ENCODE results near the gene MDM2.
"Not testable (repeated sequence)": the region's sequence is repeated elsewhere in the genome, so short reads cannot be mapped to it uniquely, and the experiment has no call there.

MDM2 gene

GRCh38 chr12:68853396-68854077 is 45.6 kb downstream of the MDM2 start:
- no peaks in the 10 kb centered on the region for H3K27me3 Mint-ChIP-seq (ENCODE audit: low read depth)
- no peak for DNase-seq (ENCODE audit: low spot score)
- H3K4me3 Mint-ChIP-seq, result no peak overlapping the region
- no peak overlapping the region for H3K27ac Mint-ChIP-seq
- H3K36me3 Mint-ChIP-seq (ENCODE audit: low read depth), result peaks cover 15% of the 10 kb centered on the region
- peaks cover 3% of the 10 kb centered on the region for H3K4me1 Mint-ChIP-seq (ENCODE audit: low read depth)
- no peaks in the 10 kb centered on the region for H3K9me3 Mint-ChIP-seq

- H3K27ac Mint-ChIP-seq, result no peak overlapping the region
- no peak overlapping the region for H3K4me3 Mint-ChIP-seq
- no peaks in the 10 kb centered on the region for H3K9me3 Mint-ChIP-seq
- H3K36me3 Mint-ChIP-seq (ENCODE audit: low read depth), result peaks cover 15% of the 10 kb centered on the region
- no peak for DNase-seq (ENCODE audit: low spot score)
- no peaks in the 10 kb centered on the region for H3K27me3 Mint-ChIP-seq (ENCODE audit: low read depth)
- peaks cover 3% of the 10 kb centered on the region for H3K4me1 Mint-ChIP-seq (ENCODE audit: low read depth)
Observed at GRCh38 chr12:68854078-68854468, 46.1 kb downstream of the MDM2 start.

DNA sequence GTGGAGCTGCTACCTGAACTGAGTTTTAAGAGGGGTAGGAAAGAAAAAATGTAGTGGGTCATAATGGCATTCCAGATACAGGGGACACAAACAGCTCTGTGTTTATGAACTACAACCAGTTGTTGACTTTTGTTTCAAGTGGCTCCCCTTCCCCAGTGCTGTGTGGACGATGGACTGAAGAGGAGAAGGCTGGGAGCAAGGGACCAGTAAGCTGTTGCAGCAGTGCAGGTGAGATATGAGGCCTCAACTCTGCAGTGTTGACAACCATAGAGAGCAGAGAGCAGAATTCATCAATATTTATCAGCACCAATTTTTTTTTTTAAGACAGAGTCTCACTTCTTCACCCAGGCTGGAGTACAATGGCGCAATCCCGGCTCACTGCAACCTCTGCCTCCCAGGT is 46.6 kb downstream of the MDM2 start:
- no peak overlapping the region for H3K4me3 Mint-ChIP-seq
- H3K36me3 Mint-ChIP-seq (ENCODE audit: low read depth), result peaks cover 15% of the 10 kb centered on the region
- DNase-seq (ENCODE audit: low spot score), result no peak
- H3K4me1 Mint-ChIP-seq (ENCODE audit: low read depth), result peaks cover 3% of the 10 kb centered on the region
- H3K27ac Mint-ChIP-seq, result no peak overlapping the region
- no peaks in the 10 kb centered on the region for H3K9me3 Mint-ChIP-seq
- no peaks in the 10 kb centered on the region for H3K27me3 Mint-ChIP-seq (ENCODE audit: low read depth)

- no peaks in the 10 kb centered on the region for H3K27me3 Mint-ChIP-seq (ENCODE audit: low read depth)
- no peak overlapping the region for H3K4me3 Mint-ChIP-seq
- no peak overlapping the region for H3K27ac Mint-ChIP-seq
- H3K36me3 Mint-ChIP-seq (ENCODE audit: low read depth), result peaks cover 15% of the 10 kb centered on the region
- H3K9me3 Mint-ChIP-seq, result no peaks in the 10 kb centered on the region
- DNase-seq (ENCODE audit: low spot score), result no peak
- H3K4me1 Mint-ChIP-seq (ENCODE audit: low read depth), result peaks cover 3% of the 10 kb centered on the region
Observed at GRCh38 chr12:68855111-68855510, 47.1 kb downstream of the MDM2 start.

GRCh38 chr12:68855771-68856170 is 47.8 kb downstream of the MDM2 start:
- Mint-ChIP-seq H3K4me1 (ENCODE audit: low read depth) (peaks cover 3% of the 10 kb centered on the region), H3K36me3 (ENCODE audit: low read depth) (peaks cover 15% of the 10 kb centered on the region), H3K9me3 (no peaks in the 10 kb centered on the region), H3K27ac (no peak overlapping the region), H3K4me3 (no peak overlapping the region), H3K27me3 (ENCODE audit: low read depth) (no peaks in the 10 kb centered on the region)
- DNase-seq (ENCODE audit: low spot score), result no peak

GRCh38 chr12:68856510-68856909 is 48.5 kb downstream of the MDM2 start:
- no peak for DNase-seq (ENCODE audit: low spot score)
- Mint-ChIP-seq H3K4me3 (no peak overlapping the region), H3K27ac (no peak overlapping the region), H3K27me3 (ENCODE audit: low read depth) (no peaks in the 10 kb centered on the region), H3K9me3 (no peaks in the 10 kb centered on the region), H3K36me3 (ENCODE audit: low read depth) (peaks cover 15% of the 10 kb centered on the region), H3K4me1 (ENCODE audit: low read depth) (peaks cover 3% of the 10 kb centered on the region)

DNA sequence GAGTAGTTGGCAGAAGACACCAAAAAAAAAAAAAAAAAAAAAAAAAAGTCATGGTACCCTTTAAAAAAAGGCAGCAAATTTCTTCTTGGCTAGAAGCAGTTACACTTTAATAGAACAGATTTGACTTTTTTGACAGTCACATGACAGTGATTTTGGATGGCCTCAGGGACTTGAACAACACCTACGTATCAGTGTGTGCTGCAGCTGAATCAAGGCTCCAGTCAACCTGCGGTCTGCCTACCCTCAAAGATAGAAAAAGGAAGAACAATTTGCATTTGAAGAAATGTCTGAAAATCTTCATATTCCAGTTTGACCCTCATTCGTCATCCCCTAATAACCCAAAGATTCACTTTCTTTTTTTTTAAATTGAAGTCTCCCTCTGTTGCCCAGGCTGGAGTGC is 53.9 kb downstream of the MDM2 start:
- Mint-ChIP-seq H3K9me3 (no peaks in the 10 kb centered on the region), H3K36me3 (ENCODE audit: low read depth) (peaks cover 3% of the 10 kb centered on the region), H3K4me1 (ENCODE audit: low read depth) (peaks cover 1% of the 10 kb centered on the region), H3K27me3 (ENCODE audit: low read depth) (no peaks in the 10 kb centered on the region), H3K4me3 (no peak overlapping the region), H3K27ac (no peak overlapping the region)
- DNase-seq (ENCODE audit: low spot score), result no peak

DNA sequence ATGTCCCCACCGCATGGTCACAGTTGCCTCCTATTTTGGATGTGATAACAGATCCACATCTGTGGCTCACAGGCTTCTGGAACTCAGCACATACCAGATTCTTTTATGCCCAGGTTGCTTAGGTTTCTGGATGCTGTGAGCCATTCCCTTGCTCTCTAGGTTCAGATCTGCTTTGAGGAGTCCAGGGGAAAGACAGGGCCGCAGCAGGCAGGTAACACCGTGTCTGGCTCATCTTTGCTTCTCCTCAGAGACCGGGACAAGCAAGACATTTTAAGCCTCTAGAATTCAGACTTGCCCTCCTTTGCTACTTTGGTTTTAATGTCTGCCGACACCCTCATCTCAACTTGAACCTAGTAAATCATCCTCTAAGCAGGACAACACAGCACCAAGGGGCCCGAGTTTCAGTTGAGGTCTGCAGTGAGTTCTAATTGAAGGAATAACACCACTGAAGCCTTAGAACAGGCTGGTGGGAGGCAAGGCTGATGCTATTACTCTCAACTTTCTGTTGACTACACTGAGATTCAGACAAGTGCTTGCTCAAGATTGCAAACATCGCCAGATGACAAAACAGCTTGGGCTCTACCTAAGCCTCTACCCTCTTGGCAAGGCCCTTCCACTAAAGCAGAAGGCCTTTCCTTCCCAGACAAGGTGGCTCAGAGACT is 55.3 kb downstream of the MDM2 start:
- H3K36me3 Mint-ChIP-seq (ENCODE audit: low read depth), result no peaks in the 10 kb centered on the region
- H3K9me3 Mint-ChIP-seq, result no peaks in the 10 kb centered on the region
- no peak for DNase-seq (ENCODE audit: low spot score)
- no peaks in the 10 kb centered on the region for H3K4me1 Mint-ChIP-seq (ENCODE audit: low read depth)
- no peaks in the 10 kb centered on the region for H3K27me3 Mint-ChIP-seq (ENCODE audit: low read depth)
- peak overlapping the region; percentile 14 for H3K27ac Mint-ChIP-seq
- H3K4me3 Mint-ChIP-seq, result no peak overlapping the region

DNA sequence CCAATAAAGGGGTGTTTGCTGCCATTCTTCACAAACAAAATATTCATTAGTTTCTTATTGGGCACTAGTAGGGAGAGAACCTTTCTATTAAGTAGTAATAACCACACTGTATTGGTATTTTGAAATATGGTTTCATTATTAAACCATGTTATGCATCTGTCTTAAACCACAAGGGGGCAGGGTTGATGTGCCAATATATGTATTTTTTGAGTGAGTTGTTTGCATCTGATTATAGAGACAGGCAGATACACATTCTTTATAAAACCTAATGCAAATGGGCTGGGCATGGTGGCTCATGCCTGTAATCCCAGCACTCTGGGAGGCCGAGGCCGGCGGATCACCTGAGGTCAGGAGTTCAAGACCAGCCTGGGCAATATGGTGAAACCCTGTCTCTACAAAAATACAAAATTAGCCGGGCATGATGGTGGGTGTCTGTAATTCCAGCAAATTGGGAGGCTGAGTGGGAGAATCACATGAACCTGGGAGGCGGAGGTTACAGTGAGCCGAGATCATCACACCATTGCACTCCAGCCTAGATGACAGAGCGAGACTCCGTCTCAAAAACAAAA is 56.0 kb downstream of the MDM2 start:
- not testable (repeated sequence) for H3K9me3 Mint-ChIP-seq; DNase-seq (ENCODE audit: low spot score); H3K36me3 Mint-ChIP-seq (ENCODE audit: low read depth); H3K4me3 Mint-ChIP-seq; H3K27me3 Mint-ChIP-seq (ENCODE audit: low read depth); H3K4me1 Mint-ChIP-seq (ENCODE audit: low read depth)
- peak overlapping the region; percentile 14 for H3K27ac Mint-ChIP-seq

DNA sequence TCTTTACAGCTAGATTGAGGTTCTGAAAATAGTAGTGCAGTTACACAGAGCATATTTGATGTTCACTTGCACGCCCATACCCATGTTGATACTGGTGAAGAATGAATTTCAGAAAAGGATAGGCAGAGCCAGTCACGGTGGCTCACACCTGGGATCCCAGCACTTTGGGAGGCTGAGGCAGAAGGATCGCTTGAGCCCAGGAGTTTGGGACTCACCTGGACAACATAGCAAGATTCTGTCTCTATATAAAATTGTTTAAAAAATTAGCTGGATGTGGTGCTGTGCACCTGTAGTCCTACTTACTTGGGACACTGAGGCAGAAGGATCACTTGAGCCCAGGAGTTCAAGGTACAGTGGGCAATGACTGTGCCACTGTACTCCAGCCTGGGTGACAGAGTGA is 56.6 kb downstream of the MDM2 start:
- no peak overlapping the region for H3K27ac Mint-ChIP-seq
- H3K9me3 Mint-ChIP-seq, result no peaks in the 10 kb centered on the region
- no peak overlapping the region for H3K4me3 Mint-ChIP-seq
- no peaks in the 10 kb centered on the region for H3K27me3 Mint-ChIP-seq (ENCODE audit: low read depth)
- no peaks in the 10 kb centered on the region for H3K4me1 Mint-ChIP-seq (ENCODE audit: low read depth)
- H3K36me3 Mint-ChIP-seq (ENCODE audit: low read depth), result no peaks in the 10 kb centered on the region
- DNase-seq (ENCODE audit: low spot score), result no peak

- Mint-ChIP-seq H3K36me3 (ENCODE audit: low read depth) (no peaks in the 10 kb centered on the region), H3K27ac (no peak overlapping the region), H3K27me3 (ENCODE audit: low read depth) (no peaks in the 10 kb centered on the region), H3K4me1 (ENCODE audit: low read depth) (no peaks in the 10 kb centered on the region), H3K4me3 (no peak overlapping the region), H3K9me3 (no peaks in the 10 kb centered on the region)
- DNase-seq (ENCODE audit: low spot score), result no peak
Observed at GRCh38 chr12:68865399-68866164, 57.6 kb downstream of the MDM2 start.

- H3K27me3 Mint-ChIP-seq (ENCODE audit: low read depth), result no peaks in the 10 kb centered on the region
- H3K9me3 Mint-ChIP-seq, result no peaks in the 10 kb centered on the region
- no peak for DNase-seq (ENCODE audit: low spot score)
- no peak overlapping the region for H3K27ac Mint-ChIP-seq
- H3K36me3 Mint-ChIP-seq (ENCODE audit: low read depth), result no peaks in the 10 kb centered on the region
- H3K4me1 Mint-ChIP-seq (ENCODE audit: low read depth), result no peaks in the 10 kb centered on the region
- H3K4me3 Mint-ChIP-seq, result no peak overlapping the region
Observed at GRCh38 chr12:68866950-68867349, 59.0 kb downstream of the MDM2 start.

DNA sequence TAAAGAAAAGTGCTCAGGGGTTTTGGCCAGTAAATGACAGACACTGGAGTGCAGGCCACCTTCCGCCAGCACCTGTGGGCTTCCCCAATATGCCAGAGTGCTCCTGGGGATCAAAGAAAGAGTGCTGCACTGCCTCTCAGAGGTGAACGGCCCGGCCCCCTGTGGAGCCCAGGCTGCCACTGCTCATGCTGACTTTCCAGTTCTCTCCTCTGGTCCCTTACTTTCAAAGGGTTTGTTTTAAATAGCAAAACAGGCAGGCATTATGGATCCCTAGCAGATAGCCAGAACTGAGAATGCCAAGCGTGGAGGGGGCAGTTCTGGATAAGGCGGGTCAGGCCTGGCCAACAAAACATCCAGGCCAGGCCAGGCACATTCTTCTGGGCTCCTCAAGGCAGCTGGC is 59.6 kb downstream of the MDM2 start:
- H3K4me3 Mint-ChIP-seq, result no peak overlapping the region
- H3K9me3 Mint-ChIP-seq, result no peaks in the 10 kb centered on the region
- H3K36me3 Mint-ChIP-seq (ENCODE audit: low read depth), result peaks cover 1% of the 10 kb centered on the region
- DNase-seq (ENCODE audit: low spot score), result no peak
- H3K27me3 Mint-ChIP-seq (ENCODE audit: low read depth), result no peaks in the 10 kb centered on the region
- no peak overlapping the region for H3K27ac Mint-ChIP-seq
- peaks cover 2% of the 10 kb centered on the region for H3K4me1 Mint-ChIP-seq (ENCODE audit: low read depth)

Measured in T-helper 2 cell treated with Interferon-gamma antibody and Interleukin-4, amounts not matched to agents 5 μg/mL and 100 μg/mL, for 36 hours (primary cell).